Stimulated activated memory B cell treated with anti-CD40 and anti-IgM and Interleukin-4, amounts not matched to agents 10 μg/mL and 1 μg/mL and 100 μg/mL, for 72 hours (primary cell): ENCODE results near the gene HDAC4.

ENCODE experiments used
- ATAC-seq: fragments of 150-1000 bp; cut with Tn5 transposase; 2 replicates; pipeline ENCODE4 v1.10.0; 2021
- H3K27ac Mint-ChIP-seq: one replicate; pipeline ENCODE4 v1.8.0; 2022; ENCODE audit warnings: mild to moderate bottlenecking, mixed read lengths
- H3K27me3 Mint-ChIP-seq: one replicate; pipeline ENCODE4 v1.8.0; 2022; ENCODE audit warnings: mixed read lengths
- H3K36me3 Mint-ChIP-seq: one replicate; pipeline ENCODE4 v1.8.0; 2022; ENCODE audit warnings: mixed read lengths
- H3K4me1 Mint-ChIP-seq: one replicate; pipeline ENCODE4 v1.8.0; 2022; ENCODE audit warnings: mixed read lengths
- H3K4me3 Mint-ChIP-seq: one replicate; pipeline ENCODE4 v1.8.0; 2022; ENCODE audit warnings: mild to moderate bottlenecking, moderate library complexity, mixed read lengths
- H3K9me3 Mint-ChIP-seq: one replicate; pipeline ENCODE4 v1.8.0; 2022; ENCODE audit warnings: mixed read lengths

The HDAC4 gene

DNA sequence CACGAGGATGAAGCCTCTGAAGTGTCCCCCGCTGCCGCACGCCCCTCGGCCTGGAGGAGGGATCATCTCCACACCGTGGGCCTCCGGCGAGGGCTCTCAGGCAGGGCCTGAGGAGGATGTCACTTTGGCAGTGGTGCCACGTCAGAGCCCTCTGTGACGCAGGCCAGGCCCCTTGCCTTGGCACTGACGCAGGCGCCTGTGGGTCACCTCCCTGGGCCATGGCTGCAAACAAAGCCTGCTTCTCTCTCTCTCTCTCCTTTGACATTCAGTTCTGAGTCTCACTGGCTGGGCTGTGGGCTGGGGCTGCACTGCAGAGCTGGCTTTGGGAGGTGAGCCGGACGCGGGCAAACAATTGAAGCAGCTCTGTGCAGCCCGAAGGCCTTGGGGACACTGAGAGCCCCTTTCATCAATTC lies 279.2 kb downstream of the HDAC4 start:
- no peak overlapping the region for H3K27ac Mint-ChIP-seq
- ATAC-seq = no peak
- no peaks in the 10 kb centered on the region for H3K27me3 Mint-ChIP-seq
- no peaks in the 10 kb centered on the region for H3K4me1 Mint-ChIP-seq
- H3K4me3 Mint-ChIP-seq = no peak overlapping the region
- peaks cover 23% of the 10 kb centered on the region for H3K36me3 Mint-ChIP-seq
- no peaks in the 10 kb centered on the region for H3K9me3 Mint-ChIP-seq

DNA sequence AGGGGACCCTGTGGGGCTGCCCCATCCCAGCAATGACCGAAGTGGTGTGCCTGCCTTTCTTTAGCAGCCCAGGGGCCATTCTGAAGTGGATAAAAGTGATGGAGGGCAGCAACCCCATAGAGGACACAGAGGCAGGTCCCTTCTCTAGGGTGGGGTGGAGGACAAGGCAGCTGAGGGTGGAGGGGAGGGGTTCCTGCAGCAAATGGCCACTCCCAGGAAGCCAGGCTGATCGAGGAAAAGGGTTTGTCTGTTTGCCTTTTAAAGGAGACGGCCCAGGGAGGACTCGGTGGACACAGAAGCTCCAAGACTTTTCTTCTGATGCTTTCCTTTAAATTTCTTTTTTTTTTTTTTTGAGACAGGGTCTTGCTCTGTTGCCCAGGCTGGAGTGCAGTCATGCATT lies 280.2 kb downstream of the HDAC4 start:
- Mint-ChIP-seq H3K4me1 (no peaks in the 10 kb centered on the region), H3K4me3 (no peak overlapping the region), H3K27me3 (no peaks in the 10 kb centered on the region), H3K36me3 (peaks cover 17% of the 10 kb centered on the region), H3K27ac (no peak overlapping the region), H3K9me3 (no peaks in the 10 kb centered on the region)
- ATAC-seq = no peak

DNA sequence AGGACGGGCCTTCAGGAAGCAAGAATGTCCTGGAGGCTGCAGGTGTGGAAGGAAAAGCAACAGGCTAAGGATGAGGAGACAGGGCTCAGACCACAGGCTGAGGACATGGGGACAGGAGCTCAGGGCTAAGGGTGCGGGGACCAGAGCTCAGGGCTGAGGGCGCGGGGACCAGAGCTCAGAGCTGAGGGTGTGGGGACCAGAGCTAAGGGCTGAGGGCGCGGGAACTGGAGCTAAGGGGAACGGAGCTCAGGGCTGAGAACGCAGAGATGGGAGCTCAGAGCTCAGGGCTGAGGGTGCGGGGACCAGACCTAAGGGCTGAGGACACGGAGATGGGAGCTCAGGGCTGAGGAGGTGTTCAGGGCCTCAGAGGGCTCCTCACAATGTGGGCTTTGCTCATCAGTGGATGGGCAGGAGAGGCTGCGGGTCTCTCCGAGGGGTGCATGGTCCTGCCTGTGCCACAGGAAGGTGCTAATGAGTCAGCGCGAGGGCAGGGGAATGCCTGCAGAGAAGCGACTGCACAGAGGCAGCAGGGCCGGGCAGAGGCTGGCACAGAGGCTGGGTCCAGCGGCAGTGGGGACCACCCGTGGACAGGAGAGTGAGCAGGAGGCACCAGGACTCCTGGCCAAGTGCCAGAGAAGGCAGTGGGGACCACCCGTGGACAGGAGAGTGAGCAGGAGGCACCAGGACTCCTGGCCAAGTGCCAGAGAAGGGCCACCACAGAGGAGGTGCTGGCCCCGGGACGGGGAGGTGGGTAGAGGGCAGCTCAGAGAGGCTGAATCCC lies 281.3 kb downstream of the HDAC4 start:
- ATAC-seq = no peak
- no peak overlapping the region for H3K27ac Mint-ChIP-seq
- H3K4me3 Mint-ChIP-seq = no peak overlapping the region
- no peaks in the 10 kb centered on the region for H3K4me1 Mint-ChIP-seq
- no peaks in the 10 kb centered on the region for H3K27me3 Mint-ChIP-seq
- peaks cover 6% of the 10 kb centered on the region for H3K36me3 Mint-ChIP-seq
- no peaks in the 10 kb centered on the region for H3K9me3 Mint-ChIP-seq

DNA sequence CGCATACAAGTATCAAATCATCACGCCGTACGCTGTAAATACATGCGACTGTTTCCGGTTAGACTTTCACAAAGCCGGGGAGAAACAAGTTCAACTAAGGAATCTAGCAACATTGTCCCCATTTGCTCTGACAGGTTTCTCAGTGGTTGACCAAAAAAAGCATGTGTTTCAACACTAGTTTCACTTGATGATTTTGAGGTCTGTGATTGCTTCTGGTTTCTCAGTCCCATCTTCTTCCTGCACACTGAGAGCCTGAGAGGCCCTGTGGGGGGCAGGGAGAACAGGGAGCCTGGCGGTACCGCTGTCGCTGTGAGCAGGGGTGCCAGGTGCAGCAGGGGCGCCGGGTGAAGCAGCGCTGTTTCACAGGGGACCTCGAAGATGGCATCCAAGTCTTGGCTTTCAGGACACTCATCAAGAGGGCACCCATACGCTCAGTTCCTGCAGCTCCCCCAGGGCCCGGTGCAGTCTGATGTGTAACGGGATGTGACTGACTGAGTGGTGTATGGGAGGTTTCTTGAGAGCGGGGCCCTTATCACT lies 282.1 kb downstream of the HDAC4 start:
- no peaks in the 10 kb centered on the region for H3K4me1 Mint-ChIP-seq
- H3K36me3 Mint-ChIP-seq = peaks cover under 1% of the 10 kb centered on the region
- H3K9me3 Mint-ChIP-seq = no peaks in the 10 kb centered on the region
- no peak overlapping the region for H3K4me3 Mint-ChIP-seq
- ATAC-seq = no peak
- no peak overlapping the region for H3K27ac Mint-ChIP-seq
- no peaks in the 10 kb centered on the region for H3K27me3 Mint-ChIP-seq

DNA sequence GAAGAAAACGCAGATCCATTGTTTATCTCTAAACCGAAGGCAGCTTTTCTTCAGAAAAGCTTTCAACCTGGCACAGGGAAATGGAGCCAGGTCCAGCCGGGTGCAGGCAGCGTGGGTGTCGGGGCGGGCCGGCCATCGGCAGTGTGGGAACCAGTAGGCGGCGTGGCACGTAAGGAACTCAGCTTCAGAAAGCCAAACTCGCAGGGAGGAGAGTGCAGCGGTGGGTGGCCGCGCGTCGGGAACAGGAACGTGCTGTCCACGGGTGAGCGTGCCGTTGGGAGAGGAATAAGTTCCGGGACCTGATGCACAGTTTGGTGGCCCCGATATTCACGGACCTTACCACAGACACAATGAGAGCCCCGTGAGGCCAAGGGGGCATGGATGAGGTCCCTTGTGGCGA lies 282.6 kb downstream of the HDAC4 start:
- no peaks in the 10 kb centered on the region for H3K9me3 Mint-ChIP-seq
- H3K36me3 Mint-ChIP-seq = no peaks in the 10 kb centered on the region
- no peak overlapping the region for H3K27ac Mint-ChIP-seq
- ATAC-seq = no peak
- H3K4me1 Mint-ChIP-seq = no peaks in the 10 kb centered on the region
- no peaks in the 10 kb centered on the region for H3K27me3 Mint-ChIP-seq
- no peak overlapping the region for H3K4me3 Mint-ChIP-seq

DNA sequence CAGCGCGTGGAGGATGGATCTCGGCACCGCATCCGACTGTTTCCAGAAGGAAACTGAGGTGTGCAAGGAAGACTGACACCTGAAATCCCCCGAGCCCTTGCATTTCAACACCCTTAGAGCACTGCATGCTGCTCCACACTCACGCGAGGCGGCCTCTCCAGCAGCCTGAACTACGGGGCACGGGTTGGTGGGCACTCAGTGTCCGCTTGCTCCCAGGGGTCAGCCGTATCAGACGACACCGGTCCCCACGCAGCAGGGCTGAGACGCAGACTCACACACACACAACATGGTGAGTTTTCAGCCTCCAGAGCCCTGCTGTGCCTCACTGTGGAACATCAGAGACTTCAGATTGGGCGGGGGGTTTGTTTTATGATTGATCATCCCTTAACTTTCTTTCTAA lies 283.0 kb downstream of the HDAC4 start:
- ATAC-seq = no peak
- no peaks in the 10 kb centered on the region for H3K4me1 Mint-ChIP-seq
- no peak overlapping the region for H3K4me3 Mint-ChIP-seq
- no peaks in the 10 kb centered on the region for H3K9me3 Mint-ChIP-seq
- no peaks in the 10 kb centered on the region for H3K36me3 Mint-ChIP-seq
- no peaks in the 10 kb centered on the region for H3K27me3 Mint-ChIP-seq
- no peak overlapping the region for H3K27ac Mint-ChIP-seq

DNA sequence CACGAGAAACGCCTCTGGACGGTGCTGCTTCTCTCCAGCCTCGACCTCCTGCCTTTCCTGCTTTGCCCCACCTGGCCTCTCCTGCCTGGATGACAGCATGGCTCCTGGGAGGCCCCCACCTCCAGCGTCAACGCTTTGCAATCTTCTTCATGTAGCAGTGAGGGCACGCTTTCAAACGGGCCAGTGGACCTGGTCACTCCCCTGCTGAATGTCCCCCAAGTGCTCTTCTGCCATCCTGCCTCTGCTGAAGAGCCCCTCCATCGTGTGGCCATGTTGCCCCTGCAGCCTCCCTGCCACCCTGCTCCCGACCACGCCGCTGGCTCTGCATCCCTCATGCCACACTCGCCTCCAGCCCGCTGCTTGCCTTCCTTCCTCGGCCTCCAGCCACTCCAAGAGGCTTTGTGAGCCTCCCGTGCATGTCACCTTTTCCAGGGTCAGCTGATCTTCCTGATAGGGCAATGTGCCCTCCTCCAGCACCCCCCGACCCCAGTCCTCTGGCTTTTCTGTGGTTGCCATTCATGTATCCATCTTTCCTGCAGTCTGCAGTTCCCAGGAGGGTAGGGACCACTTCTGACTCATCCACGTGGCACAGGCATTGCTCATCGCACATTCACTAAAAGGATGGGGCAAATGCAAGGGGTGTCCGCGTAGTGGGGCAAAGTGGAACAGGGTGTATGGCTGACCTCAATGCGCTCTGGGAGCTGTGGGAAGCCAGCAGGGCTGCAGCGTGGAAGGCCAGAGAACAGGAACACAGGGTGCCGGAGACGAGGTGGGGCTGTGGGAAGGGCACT lies 284.2 kb downstream of the HDAC4 start:
- ATAC-seq = no peak
- H3K4me3 Mint-ChIP-seq = no peak overlapping the region
- no peaks in the 10 kb centered on the region for H3K27me3 Mint-ChIP-seq
- peaks cover 4% of the 10 kb centered on the region for H3K36me3 Mint-ChIP-seq
- no peaks in the 10 kb centered on the region for H3K4me1 Mint-ChIP-seq
- H3K9me3 Mint-ChIP-seq = no peaks in the 10 kb centered on the region
- H3K27ac Mint-ChIP-seq = no peak overlapping the region

DNA sequence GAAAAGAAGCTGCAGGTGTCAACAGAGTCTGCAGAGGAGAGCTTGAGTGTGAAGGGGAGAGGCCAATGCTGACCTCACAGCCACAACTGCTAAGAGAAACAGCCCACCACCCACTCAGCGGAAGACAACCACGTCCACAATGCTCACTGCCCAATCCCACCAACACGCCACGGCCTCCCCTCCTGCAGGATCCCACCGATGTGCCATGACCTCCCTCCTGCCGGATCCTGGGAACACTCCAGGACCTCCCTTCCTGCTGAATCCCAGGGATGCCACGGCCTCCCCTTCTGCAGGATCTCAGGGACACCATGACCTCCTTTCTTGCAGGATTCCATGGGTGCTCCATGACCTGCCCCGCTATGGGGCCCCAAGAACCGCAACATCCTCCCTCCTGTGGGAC lies 285.2 kb downstream of the HDAC4 start:
- peaks cover 9% of the 10 kb centered on the region for H3K36me3 Mint-ChIP-seq
- no peaks in the 10 kb centered on the region for H3K9me3 Mint-ChIP-seq
- no peak overlapping the region for H3K27ac Mint-ChIP-seq
- no peaks in the 10 kb centered on the region for H3K27me3 Mint-ChIP-seq
- H3K4me1 Mint-ChIP-seq = no peaks in the 10 kb centered on the region
- no peak for ATAC-seq
- no peak overlapping the region for H3K4me3 Mint-ChIP-seq

DNA sequence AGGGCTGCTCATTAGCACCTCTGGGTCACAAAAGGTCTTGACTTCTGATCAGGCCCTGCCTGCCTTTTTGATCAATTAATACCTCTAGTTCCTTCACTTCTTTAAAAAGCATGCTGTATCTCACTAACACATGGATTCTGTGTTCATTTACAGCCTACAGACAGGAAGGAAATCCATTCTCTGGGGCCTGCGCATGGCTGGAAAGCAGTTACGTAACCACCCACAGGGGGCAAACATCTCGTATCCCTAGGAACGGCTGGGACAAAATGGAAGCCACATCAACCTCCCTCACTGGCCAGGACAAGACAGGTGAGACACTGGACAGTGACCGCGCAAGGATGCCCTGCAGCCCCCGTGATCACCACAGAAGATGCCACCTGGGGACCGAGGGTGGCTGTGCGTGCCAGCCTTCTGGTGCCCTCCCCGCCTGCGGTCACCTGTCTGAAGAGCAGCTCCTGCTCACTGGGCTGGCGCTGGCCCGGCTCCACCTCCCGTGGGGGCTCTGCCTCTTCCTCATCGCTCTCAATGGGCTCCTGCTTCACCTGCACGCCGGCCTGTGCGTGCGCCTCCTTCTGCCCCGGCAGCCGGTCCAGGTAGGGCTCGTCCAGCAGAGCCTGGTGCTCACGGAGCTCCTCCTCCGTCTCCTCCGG lies 286.1 kb downstream of the HDAC4 start:
- Mint-ChIP-seq H3K36me3 (peaks cover 13% of the 10 kb centered on the region), H3K4me3 (no peak overlapping the region), H3K9me3 (no peaks in the 10 kb centered on the region), H3K27ac (no peak overlapping the region), H3K4me1 (no peaks in the 10 kb centered on the region), H3K27me3 (no peaks in the 10 kb centered on the region)
- no peak for ATAC-seq

DNA sequence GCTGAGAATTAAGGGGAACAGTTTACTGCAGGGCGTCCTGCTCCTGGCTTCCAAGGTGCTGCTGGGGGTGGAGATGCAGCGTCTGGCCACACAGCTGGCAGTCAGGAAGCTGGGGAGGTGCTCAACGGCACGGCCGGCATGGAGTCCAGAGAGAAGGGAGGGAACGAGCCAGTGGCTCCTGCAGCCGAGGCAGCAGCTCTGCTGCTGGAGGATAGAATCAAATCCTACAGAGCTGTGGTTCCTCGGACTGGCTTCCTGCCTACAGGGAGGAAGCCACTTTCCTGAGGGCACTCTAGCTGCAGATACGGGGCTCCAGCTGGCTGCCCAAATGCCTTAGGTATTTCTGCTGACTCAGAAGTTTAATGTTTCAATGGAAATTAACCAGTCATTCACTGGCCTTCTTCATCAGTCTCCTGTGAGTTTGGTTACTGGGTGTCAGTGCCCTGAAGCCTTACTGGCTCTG lies 286.7 kb downstream of the HDAC4 start:
- no peak overlapping the region for H3K4me3 Mint-ChIP-seq
- no peaks in the 10 kb centered on the region for H3K27me3 Mint-ChIP-seq
- no peak for ATAC-seq
- no peaks in the 10 kb centered on the region for H3K9me3 Mint-ChIP-seq
- no peaks in the 10 kb centered on the region for H3K4me1 Mint-ChIP-seq
- H3K27ac Mint-ChIP-seq = no peak overlapping the region
- peaks cover 13% of the 10 kb centered on the region for H3K36me3 Mint-ChIP-seq

DNA sequence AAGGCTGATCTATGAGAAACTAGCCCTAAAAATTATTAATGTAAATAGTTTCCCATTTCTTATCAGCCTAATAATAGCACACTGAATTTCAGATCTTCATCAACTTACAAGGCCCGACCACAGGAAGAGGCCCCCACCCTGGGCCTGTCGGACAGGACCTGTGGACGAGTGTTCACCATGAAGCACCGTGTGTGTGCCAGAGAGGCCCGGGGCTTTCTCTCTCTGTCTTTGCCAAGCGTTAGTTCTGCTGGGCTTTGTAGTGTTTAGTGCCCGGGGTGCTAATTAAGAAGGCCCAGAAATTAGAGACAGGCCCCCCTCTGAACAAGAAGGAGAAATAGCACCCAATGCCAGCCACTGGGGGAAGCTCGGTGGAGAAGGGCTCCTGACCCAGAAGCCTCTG lies 287.2 kb downstream of the HDAC4 start:
- Mint-ChIP-seq H3K27me3 (no peaks in the 10 kb centered on the region), H3K4me1 (no peaks in the 10 kb centered on the region), H3K9me3 (no peaks in the 10 kb centered on the region), H3K27ac (no peak overlapping the region), H3K4me3 (no peak overlapping the region), H3K36me3 (peaks cover 13% of the 10 kb centered on the region)
- ATAC-seq = no peak

DNA sequence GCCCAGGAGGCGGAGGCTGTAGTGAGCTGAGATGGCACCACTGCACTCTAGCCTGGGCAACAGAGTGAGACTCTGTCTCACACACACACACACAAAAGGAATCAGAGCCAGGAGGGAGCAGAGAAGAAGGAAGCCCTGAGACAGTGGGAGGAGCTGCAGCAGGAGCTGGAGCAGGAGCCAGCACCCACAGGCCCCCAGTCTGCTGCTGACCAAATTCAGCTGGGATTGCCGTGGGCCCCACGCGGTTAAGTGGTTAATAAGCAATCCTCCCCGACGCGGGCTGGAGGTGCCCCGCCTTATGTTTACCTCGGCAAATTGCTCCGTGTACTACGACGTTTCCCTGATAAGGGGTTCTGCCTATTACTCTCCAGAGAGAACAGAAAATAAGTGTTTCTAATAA lies 287.6 kb downstream of the HDAC4 start:
- ATAC-seq = no peak
- Mint-ChIP-seq H3K27ac (no peak overlapping the region), H3K4me3 (no peak overlapping the region), H3K27me3 (no peaks in the 10 kb centered on the region), H3K36me3 (peaks cover 13% of the 10 kb centered on the region), H3K9me3 (no peaks in the 10 kb centered on the region), H3K4me1 (no peaks in the 10 kb centered on the region)

DNA sequence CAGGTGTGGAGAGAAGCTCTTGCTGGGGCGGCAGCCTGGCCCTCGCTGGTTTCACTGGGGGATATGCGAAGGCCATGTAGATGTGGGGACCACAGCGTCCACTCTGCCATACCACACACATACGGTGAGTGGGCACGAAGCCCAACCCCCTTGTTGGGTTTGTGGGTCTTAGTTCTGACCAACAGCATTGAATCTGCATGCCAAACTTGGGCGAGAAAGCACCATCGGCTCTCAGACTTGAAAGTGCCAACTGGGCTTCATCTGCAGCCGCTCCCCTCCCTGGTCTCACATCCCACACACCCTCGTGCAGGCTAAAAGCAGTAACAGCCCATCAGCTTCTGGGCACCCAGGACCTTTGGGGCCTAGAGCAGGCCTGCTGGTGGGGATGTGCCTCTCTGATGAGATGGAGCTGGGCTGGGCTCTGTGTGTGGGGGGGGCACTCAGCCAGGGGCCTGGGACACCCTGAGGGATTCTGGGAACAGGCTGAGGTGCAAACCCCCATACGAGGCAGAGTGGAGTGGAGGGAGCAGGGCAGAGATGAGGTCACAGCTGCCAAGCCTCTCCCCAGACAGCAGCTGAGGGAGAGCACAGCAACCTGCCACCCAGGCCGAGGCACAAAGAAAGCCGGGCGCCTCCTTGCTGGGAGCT lies 288.6 kb downstream of the HDAC4 start:
- ATAC-seq = no peak
- no peaks in the 10 kb centered on the region for H3K9me3 Mint-ChIP-seq
- no peaks in the 10 kb centered on the region for H3K4me1 Mint-ChIP-seq
- H3K27ac Mint-ChIP-seq = no peak overlapping the region
- no peak overlapping the region for H3K4me3 Mint-ChIP-seq
- no peaks in the 10 kb centered on the region for H3K27me3 Mint-ChIP-seq
- peaks cover 13% of the 10 kb centered on the region for H3K36me3 Mint-ChIP-seq

DNA sequence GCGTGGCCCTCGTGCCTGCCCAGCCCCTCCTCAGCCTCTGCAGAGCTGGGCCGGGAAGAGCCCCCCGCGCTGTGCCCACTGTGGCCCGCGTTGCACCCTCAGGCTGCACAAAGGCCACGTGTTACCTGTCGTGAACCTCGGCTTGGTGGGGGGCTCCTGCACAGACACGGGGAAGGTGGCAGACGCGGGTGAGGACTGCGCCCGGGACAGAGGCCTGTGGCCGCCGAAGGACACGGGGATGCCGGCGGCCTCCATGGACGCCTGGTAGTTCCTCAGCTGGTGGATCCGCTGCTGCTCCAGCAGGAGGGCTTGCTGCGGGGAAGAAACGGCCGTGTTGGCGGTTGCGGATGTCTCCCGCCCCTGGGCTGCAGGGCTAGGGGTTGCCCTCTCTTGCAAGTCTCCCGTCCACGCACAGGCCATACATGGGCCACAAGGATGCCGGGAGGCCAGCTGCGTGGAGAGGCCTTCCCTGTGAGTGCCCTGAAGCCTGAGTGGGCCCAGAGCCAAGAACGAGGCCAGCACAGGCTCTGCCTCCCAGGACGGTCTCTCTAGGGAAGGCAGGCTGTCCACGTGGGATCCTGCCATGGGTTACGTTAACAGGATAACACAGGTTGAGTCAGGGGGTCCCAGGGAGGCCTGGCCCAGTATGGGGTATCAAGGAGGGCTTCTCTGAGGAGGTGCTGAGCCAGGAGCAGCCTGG lies 289.3 kb downstream of the HDAC4 start:
- H3K27me3 Mint-ChIP-seq = no peaks in the 10 kb centered on the region
- peaks cover 13% of the 10 kb centered on the region for H3K36me3 Mint-ChIP-seq
- H3K27ac Mint-ChIP-seq = no peak overlapping the region
- no peak overlapping the region for H3K4me3 Mint-ChIP-seq
- peak; percentile 20 for ATAC-seq
- no peaks in the 10 kb centered on the region for H3K4me1 Mint-ChIP-seq
- H3K9me3 Mint-ChIP-seq = no peaks in the 10 kb centered on the region
